Smooth muscle cell (in vitro differentiated cells): Measurements from ENCODE around the gene COX8C. TPM values are rescaled to one million over a fixed set of nuclear protein-coding genes. Genes with fewer than 3 reads are reported as not detected.

Source experiments
- DNase-seq: peaks from one replicate; lab custom pipeline; 2025; ENCODE audit not compliant: unreplicated experiment; lab: John Stamatoyannopoulos, UW
- H2AFZ ChIP-seq: fragments of 200-600 bp; sonication (generic); 2 replicates; pipeline ENCODE4 v1.6.0; 2016; ENCODE audit warnings: antibody characterized with exemption, low read depth, mild to moderate bottlenecking
- H3F3A ChIP-seq: fragments of 200-600 bp; sonication (generic); 2 replicates; pipeline ENCODE4 v1.6.0; 2017; ENCODE audit warnings: antibody characterized with exemption, low read depth
- H3K27ac ChIP-seq: fragments of 200-600 bp; sonication (generic); 2 replicates; pipeline ENCODE4 v1.5.1; 2016; ENCODE audit warnings: low read depth, mild to moderate bottlenecking
- H3K27me3 ChIP-seq: fragments of 200-600 bp; sonication (generic); 2 replicates; pipeline ENCODE4 v1.6.1; 2016; ENCODE audit warnings: low read depth, mild to moderate bottlenecking
- H3K36me3 ChIP-seq: fragments of 200-600 bp; sonication (generic); 2 replicates; pipeline ENCODE4 v1.5.1; 2016; ENCODE audit warnings: low read depth
- H3K4me1 ChIP-seq: fragments of 200-600 bp; sonication (generic); 2 replicates; pipeline ENCODE4 v1.5.1; 2016; ENCODE audit warnings: low read depth
- H3K4me2 ChIP-seq: fragments of 200-600 bp; sonication (generic); 2 replicates; pipeline ENCODE4 v1.6.0; 2016; ENCODE audit warnings: mild to moderate bottlenecking
- H3K4me3 ChIP-seq: fragments of 200-600 bp; sonication (generic); 2 replicates; pipeline ENCODE4 v1.5.1; 2016; ENCODE audit warnings: mild to moderate bottlenecking
- H3K79me2 ChIP-seq: fragments of 200-600 bp; sonication (generic); 2 replicates; pipeline ENCODE4 v1.6.0; 2016; ENCODE audit warnings: low read depth, mild to moderate bottlenecking
- H3K9ac ChIP-seq: fragments of 200-600 bp; sonication (generic); 2 replicates; pipeline ENCODE4 v1.6.0; 2016; ENCODE audit warnings: low read depth
- H3K9me3 ChIP-seq: fragments of 200-600 bp; sonication (generic); replicated peaks from 2 replicates; pipeline ENCODE4 v1.5.1; 2016; ENCODE audit warnings: low read depth
- H4K20me1 ChIP-seq: fragments of 200-600 bp; sonication (generic); 2 replicates; pipeline ENCODE4 v1.6.0; 2016; ENCODE audit warnings: low read depth
- WGBS: methylation state at CpG from one replicate; pipeline ENCODE4 v1.1.7; 2016; ENCODE audit warnings: low lambda C conversion rate; 5-methylcytosine and 5-hydroxymethylcytosine counted together
- polyA plus RNA-seq: library from polyadenylated mRNA; unstranded; fragments of >200 nt; fragmentation: Nextera tagmentation; extraction: Ambion mirVana; gene quantifications from 2 replicates; pipeline ENCODE4 v1.2.1, GENCODE V29; 2016
- total RNA-seq: library from RNA; depleted of rRNA; stranded (reverse); fragments of >200 nt; gene quantifications from 2 replicates; pipeline ENCODE4 v1.2.3, GENCODE V29; 2014
- TF ChIP-seq, protein P1 (sequence below): fragments of 200-600 bp; sonication (generic); IDR thresholded peaks from 2 replicates; pipeline ENCODE4 v1.5.1; 2017; ENCODE audit warnings: borderline replicate concordance, mild to moderate bottlenecking, antibody characterized with exemption; ENCODE audit not compliant: insufficient read depth, poor library complexity, severe bottlenecking

Gene COX8C
- total and polyA plus RNA-seq, 2 experiments from 2014 or later = not detected

DNA sequence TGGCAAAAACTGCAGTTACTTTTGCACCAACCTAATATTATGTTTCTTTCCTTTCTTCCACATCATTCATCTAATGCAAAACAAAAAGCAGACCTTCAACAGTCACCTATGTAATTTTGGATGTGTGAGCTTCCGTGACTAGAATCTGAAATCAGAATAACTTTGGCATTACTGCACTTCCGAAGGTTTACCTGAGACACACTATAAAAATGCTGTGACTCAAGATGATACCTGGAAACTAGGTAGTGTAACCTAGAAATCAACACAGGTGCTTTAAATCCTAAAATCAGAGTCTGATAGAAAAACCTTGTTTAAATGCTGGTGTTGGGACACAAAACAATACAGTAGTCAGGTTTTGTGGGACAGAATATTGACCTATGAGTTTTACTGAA is 16.4 kb upstream of the COX8C start:
- Histone ChIP-seq H3K4me3 (peak overlapping the region; percentile 95), H3F3A (no peaks in the 10 kb centered on the region), H3K36me3 (no peaks in the 10 kb centered on the region), H3K27ac (peak overlapping the region; percentile 95), H3K4me2 (peak overlapping the region; percentile 96), H3K9me3 (no peaks in the 10 kb centered on the region), H3K27me3 (no peaks in the 10 kb centered on the region), H4K20me1 (peaks cover 66% of the 10 kb centered on the region), H2AFZ (no peak overlapping the region), H3K79me2 (peaks cover 67% of the 10 kb centered on the region), H3K4me1 (peaks cover 37% of the 10 kb centered on the region), H3K9ac (peak overlapping the region; percentile 98)
- WGBS = 86% methylated on average over 2 of the region's 2 CpGs
- TF ChIP-seq, protein P1, sequence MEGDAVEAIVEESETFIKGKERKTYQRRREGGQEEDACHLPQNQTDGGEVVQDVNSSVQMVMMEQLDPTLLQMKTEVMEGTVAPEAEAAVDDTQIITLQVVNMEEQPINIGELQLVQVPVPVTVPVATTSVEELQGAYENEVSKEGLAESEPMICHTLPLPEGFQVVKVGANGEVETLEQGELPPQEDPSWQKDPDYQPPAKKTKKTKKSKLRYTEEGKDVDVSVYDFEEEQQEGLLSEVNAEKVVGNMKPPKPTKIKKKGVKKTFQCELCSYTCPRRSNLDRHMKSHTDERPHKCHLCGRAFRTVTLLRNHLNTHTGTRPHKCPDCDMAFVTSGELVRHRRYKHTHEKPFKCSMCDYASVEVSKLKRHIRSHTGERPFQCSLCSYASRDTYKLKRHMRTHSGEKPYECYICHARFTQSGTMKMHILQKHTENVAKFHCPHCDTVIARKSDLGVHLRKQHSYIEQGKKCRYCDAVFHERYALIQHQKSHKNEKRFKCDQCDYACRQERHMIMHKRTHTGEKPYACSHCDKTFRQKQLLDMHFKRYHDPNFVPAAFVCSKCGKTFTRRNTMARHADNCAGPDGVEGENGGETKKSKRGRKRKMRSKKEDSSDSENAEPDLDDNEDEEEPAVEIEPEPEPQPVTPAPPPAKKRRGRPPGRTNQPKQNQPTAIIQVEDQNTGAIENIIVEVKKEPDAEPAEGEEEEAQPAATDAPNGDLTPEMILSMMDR = no peak
- DNase-seq = no peak

DNA sequence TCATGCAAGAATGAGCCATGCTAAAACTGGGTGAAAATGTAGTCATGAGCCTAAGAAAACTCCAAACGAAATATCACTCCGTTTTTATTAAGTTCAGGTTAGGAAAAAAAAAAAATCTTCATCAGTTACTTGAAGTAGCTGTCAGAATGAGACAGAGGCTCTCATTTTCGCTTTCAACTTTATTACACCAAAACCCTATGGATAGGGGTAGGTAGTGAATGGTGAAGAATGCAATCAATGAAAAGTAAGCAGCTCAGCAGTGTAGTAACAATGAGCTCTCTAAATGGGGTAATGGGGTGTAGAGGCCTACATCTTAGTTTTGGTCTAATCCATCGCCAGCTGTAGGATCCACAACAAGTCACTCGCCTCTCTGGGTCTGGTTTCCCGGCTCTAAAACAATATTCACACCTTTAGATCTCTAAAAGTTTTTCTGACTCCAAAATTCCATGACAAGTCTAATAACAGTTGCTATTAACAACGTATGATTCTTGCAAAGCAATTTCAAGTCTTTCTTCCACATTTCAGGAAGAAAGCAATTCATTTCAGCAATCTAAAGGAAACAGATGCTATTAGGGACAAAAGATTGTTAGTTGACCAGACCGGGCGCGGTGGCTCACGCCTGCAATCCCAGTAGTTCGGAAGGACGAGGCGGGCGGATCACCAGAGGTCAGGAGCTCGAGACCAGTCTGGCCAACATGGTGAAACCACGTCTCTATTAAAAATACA is 15.8 kb upstream of the COX8C start:
- Histone ChIP-seq H3K36me3 (no peaks in the 10 kb centered on the region), H3K27ac (peak overlapping the region; percentile 95), H2AFZ (no peak overlapping the region), H3K27me3 (no peaks in the 10 kb centered on the region), H3K4me1 (peaks cover 37% of the 10 kb centered on the region), H3K4me3 (peak overlapping the region; percentile 95), H3F3A (no peaks in the 10 kb centered on the region), H3K9ac (peak overlapping the region; percentile 98), H4K20me1 (peaks cover 61% of the 10 kb centered on the region), H3K9me3 (no peaks in the 10 kb centered on the region), H3K79me2 (peaks cover 61% of the 10 kb centered on the region), H3K4me2 (peak overlapping the region; percentile 96)
- TF ChIP-seq, protein P1 = no peak
- WGBS = 53% methylated on average over 17 of the region's 17 CpGs
- no peak for DNase-seq

DNA sequence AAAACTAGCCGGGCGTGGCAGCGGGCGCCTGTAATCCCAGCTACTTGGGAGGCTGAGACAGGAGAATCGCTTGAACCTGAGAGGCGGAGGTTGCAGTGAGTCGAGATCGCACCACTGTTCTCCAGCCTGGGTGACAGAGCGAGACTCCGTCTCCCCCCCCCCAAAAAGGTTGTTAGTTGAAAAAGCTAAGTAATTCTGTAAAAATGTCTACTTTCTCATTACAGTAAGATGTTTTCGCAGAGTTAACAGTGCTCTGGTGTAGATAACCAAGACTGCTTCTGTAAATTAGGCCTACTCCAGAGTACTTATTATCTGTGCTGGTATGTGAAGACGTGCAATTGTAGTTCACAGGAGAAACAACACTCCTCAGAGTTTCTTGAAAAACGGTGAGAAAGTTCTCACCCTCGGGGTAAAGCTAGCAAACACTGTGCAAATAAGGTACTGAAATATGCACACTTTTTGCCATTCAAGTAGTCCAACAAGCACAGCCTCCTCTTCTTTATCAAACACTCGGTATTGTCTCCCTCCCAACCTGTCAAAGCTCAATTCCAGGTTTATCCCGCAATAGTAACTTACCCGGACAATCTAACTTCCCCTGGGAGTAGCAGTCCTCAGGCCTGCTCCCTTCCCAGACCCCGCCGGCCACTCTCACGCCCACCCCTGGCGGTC is 15.1 kb upstream of the COX8C start:
- H3K9me3 ChIP-seq = no peaks in the 10 kb centered on the region
- DNase-seq = no peak
- H3K27ac ChIP-seq = peak overlapping the region; percentile 95
- TF ChIP-seq, protein P1 = no peak
- H3K79me2 ChIP-seq = peaks cover 54% of the 10 kb centered on the region
- H3F3A ChIP-seq = no peaks in the 10 kb centered on the region
- H2AFZ ChIP-seq = peak overlapping the region; percentile 81
- H3K4me1 ChIP-seq = peaks cover 37% of the 10 kb centered on the region
- 16% methylated on average over 21 of the region's 21 CpGs for WGBS
- H3K9ac ChIP-seq = peak overlapping the region; percentile 98
- peaks cover 54% of the 10 kb centered on the region for H4K20me1 ChIP-seq
- no peaks in the 10 kb centered on the region for H3K27me3 ChIP-seq
- peak overlapping the region; percentile 96 for H3K4me2 ChIP-seq
- no peaks in the 10 kb centered on the region for H3K36me3 ChIP-seq
- H3K4me3 ChIP-seq = peak overlapping the region; percentile 95
